AG09309 (cell line): Measurements from ENCODE around the gene MAPKAPK3.

ENCODE experiments used
- DNase-seq: peaks from one replicate; pipeline ENCODE4 v3.0.0-alpha.2; 2010; ENCODE audit warnings: low read depth
- H3K4me3 ChIP-seq: 2 replicates; pipeline ENCODE4 v1.5.1; 2011; ENCODE audit warnings: mild to moderate bottlenecking, low read depth, low read length, moderate library complexity; ENCODE audit not compliant: control insufficient read depth
- CTCF ChIP-seq: IDR thresholded peaks from 2 replicates; pipeline ENCODE4 v1.5.1; 2011; ENCODE audit warnings: mild to moderate bottlenecking, low read depth, low read length, inconsistent platforms; ENCODE audit not compliant: insufficient read depth, control insufficient read depth; ENCODE audit errors: missing control alignments

MAPKAPK3 gene

GRCh38 chr3:50580683-50581458, 36.1 kb upstream of the MAPKAPK3 start:
- DNase-seq = no peak
- H3K4me3 ChIP-seq = no peak overlapping the region
- TF ChIP-seq CTCF = no peak

GRCh38 chr3:50581459-50581842, 35.5 kb upstream of the MAPKAPK3 start:
- no peak overlapping the region for H3K4me3 ChIP-seq
- TF ChIP-seq CTCF = no peak
- DNase-seq = no peak

- H3K4me3 ChIP-seq = no peak overlapping the region
- DNase-seq = no peak
- TF ChIP-seq CTCF = no peak
These were observed 34.9 kb upstream of the MAPKAPK3 start for GRCh38 chr3:50582083-50582482.

GRCh38 chr3:50583897-50584296, 33.1 kb upstream of the MAPKAPK3 start:
- TF ChIP-seq CTCF = no peak
- H3K4me3 ChIP-seq = no peak overlapping the region
- no peak for DNase-seq

- DNase-seq = no peak
- H3K4me3 ChIP-seq = no peak overlapping the region
- TF ChIP-seq CTCF = no peak
These were observed 32.6 kb upstream of the MAPKAPK3 start for GRCh38 chr3:50584391-50584790.

- no peak for DNase-seq
- H3K4me3 ChIP-seq = no peak overlapping the region
- no peak for TF ChIP-seq CTCF
These were observed 30.8 kb upstream of the MAPKAPK3 start for GRCh38 chr3:50585919-50586762.
